Measurements from ENCODE around the gene ERG28. TPM values are rescaled to one million over a fixed set of nuclear protein-coding genes. Genes with fewer than 3 reads are reported as not detected.

Gene ERG28
- total and polyA plus RNA-seq, 7 donors, result 3.6 to 6.4 (median 5.2) TPM

- H3K27ac ChIP-seq, result no peak overlapping the region
- WGBS, 3 donors, result 74 to 81% (median 78%) methylated on average over 2 of the region's 2 CpGs
- H3K4me1 ChIP-seq, result peaks cover 2% of the 10 kb centered on the region
- ATAC-seq (no peak), DNase-seq (no peak)
- intact Hi-C loops (cut with DNase I), result no loop called here
- no peak for TF ChIP-seq CTCF (IDR thresholded peaks at IDR 0.05)
- H3K9me3 ChIP-seq, result no peaks in the 10 kb centered on the region
- no peaks in the 10 kb centered on the region for H3K27me3 ChIP-seq (ENCODE audit: insufficient read depth in 3 of 3, low read length in 2 of 3)
- no peak overlapping the region for H3K4me3 ChIP-seq
- H3K36me3 ChIP-seq (ENCODE audit: insufficient read depth in 1 of 2, low read depth in 1 of 2), result peaks cover 0 to 32% of the 10 kb centered on the region in 2 donors
Measured at GRCh38 chr14:75667099-75667765, 6.6 kb upstream of the ERG28 start.

GRCh38 chr14:75662966-75663365, 2.3 kb upstream of the ERG28 start:
- Histone ChIP-seq H3K27me3 (ENCODE audit: insufficient read depth in 3 of 3, low read length in 2 of 3) (no peaks in the 10 kb centered on the region), H3K27ac (no peak overlapping the region), H3K4me1 (peaks cover 21% of the 10 kb centered on the region), H3K9me3 (no peaks in the 10 kb centered on the region), H3K36me3 (ENCODE audit: insufficient read depth in 1 of 2, low read depth in 1 of 2) (peaks cover 0 to 10% of the 10 kb centered on the region in 2 donors), H3K4me3 (no peak overlapping the region)
- ATAC-seq (no peak), DNase-seq (no peak)
- intact Hi-C loops (cut with DNase I), result loop anchor here in 1 of 2 donors (5.0 kb wide), 1 partner anchor 319 kb away; the partner anchor contains the start of gene TGFB3
- 73 to 80% (median 74%) methylated on average over 3 of the region's 3 CpGs for WGBS, 3 donors
- TF ChIP-seq CTCF (IDR thresholded peaks at IDR 0.05), result no peak

GRCh38 chr14:75661499-75661814, 781 bp upstream of the ERG28 start:
- intact Hi-C loops (cut with DNase I), result loop anchor here in 1 of 2 donors (5.0 kb wide), 1 partner anchor 321 kb away; the partner anchor contains the start of gene TGFB3
- Histone ChIP-seq H3K36me3 (ENCODE audit: insufficient read depth in 1 of 2, low read depth in 1 of 2) (peaks cover 0 to 10% of the 10 kb centered on the region in 2 donors), H3K4me1 (peaks cover 29% of the 10 kb centered on the region), H3K4me3 (peak overlapping the region; percentile 93), H3K27me3 (ENCODE audit: insufficient read depth in 3 of 3, low read length in 2 of 3) (no peaks in the 10 kb centered on the region), H3K9me3 (no peaks in the 10 kb centered on the region), H3K27ac (peak overlapping the region; percentile 77)
- DNase-seq (no peak), ATAC-seq (peak in 3 of 4 donors; percentile 8 to 24 (median 12))
- no peak for TF ChIP-seq CTCF (IDR thresholded peaks at IDR 0.05)
- WGBS, 3 donors, result 0 to 1% (median 0%) methylated on average over 18 of the region's 18 CpGs

DNA sequence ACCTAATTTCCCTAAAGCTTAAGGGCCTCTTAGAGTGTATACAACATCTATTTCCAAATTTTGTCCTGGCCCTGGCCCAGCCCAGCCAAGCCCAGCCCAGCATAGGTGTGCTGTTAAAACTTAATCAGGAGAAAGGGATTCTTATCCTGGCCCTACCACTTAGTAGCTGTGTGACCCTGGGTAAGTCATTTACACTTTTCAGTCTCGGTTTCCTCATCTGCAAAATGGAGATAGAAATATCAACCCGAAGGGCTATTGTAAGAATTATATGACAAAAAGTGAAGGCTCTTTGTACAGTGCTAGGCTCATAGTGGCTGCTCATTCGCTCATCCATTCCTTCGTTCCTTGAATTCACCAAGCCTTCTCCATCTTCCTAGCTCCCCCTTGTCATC, 442 bp downstream of the ERG28 start:
- no peak for TF ChIP-seq CTCF (IDR thresholded peaks at IDR 0.05)
- Histone ChIP-seq H3K4me1 (peaks cover 33% of the 10 kb centered on the region), H3K9me3 (no peaks in the 10 kb centered on the region), H3K4me3 (peak overlapping the region; percentile 93), H3K27me3 (ENCODE audit: insufficient read depth in 3 of 3, low read length in 2 of 3) (no peaks in the 10 kb centered on the region), H3K36me3 (ENCODE audit: insufficient read depth in 1 of 2, low read depth in 1 of 2) (peaks cover 0 to 16% of the 10 kb centered on the region in 2 donors), H3K27ac (peak overlapping the region; percentile 77)
- ATAC-seq, result no peak
- intact Hi-C loops (cut with DNase I), result loop anchor here in 1 of 2 donors (5.0 kb wide), 1 partner anchor 322 kb away; the partner anchor contains the start of gene TGFB3
- WGBS, 3 donors, result 20 to 30% (median 25%) methylated on average over 4 of the region's 4 CpGs
- no peak for DNase-seq

Measured in psoas muscle (tissue), 8 donors.